ENCODE measurements around the gene HOXA11.

Gene HOXA11

GRCh38 chr7:27212497-27213432, 27.7 kb upstream of the HOXA11 start:
- H3K4me3 ChIP-seq (ENCODE audit: low read length), result no peak overlapping the region
- TF ChIP-seq ZNF274 (IDR thresholded peaks at IDR 0.05; ENCODE audit: low read depth, low read length), result no peak

- TF ChIP-seq ZNF274 (IDR thresholded peaks at IDR 0.05; ENCODE audit: low read depth, low read length), result no peak
- H3K4me3 ChIP-seq (ENCODE audit: low read length), result no peak overlapping the region
Measured at GRCh38 chr7:27211764-27212204, 26.8 kb upstream of the HOXA11 start.

GRCh38 chr7:27211084-27211446, 26.0 kb upstream of the HOXA11 start:
- no peak overlapping the region for H3K4me3 ChIP-seq (ENCODE audit: low read length)
- no peak for TF ChIP-seq ZNF274 (IDR thresholded peaks at IDR 0.05; ENCODE audit: low read depth, low read length)

- no peak for TF ChIP-seq ZNF274 (IDR thresholded peaks at IDR 0.05; ENCODE audit: low read depth, low read length)
- no peak overlapping the region for H3K4me3 ChIP-seq (ENCODE audit: low read length)
Measured at GRCh38 chr7:27210441-27211083, 25.5 kb upstream of the HOXA11 start.

- no peak overlapping the region for H3K4me3 ChIP-seq (ENCODE audit: low read length)
- no peak for TF ChIP-seq ZNF274 (IDR thresholded peaks at IDR 0.05; ENCODE audit: low read depth, low read length)
Measured at GRCh38 chr7:27209933-27210440, 25.0 kb upstream of the HOXA11 start.

DNA sequence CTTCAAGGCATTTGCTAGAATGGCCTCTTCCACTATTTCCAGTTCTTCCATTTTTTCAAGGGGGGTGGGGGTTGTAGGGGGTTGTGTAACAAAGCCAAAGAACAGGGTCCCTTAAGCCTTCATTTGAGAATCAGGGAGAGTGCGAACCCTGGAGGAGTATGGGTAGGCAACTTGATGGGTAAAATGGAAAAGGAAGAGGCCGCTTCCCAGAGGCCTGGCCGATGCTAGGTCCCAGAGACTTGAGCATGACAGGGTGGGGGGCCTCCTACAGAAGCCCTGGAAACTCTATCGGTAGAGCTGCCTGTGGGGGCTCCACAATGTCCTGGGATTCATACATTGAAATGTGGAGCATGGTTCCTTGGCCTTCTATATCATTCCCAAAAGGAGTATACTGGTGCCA, 24.0 kb upstream of the HOXA11 start:
- no peak for TF ChIP-seq ZNF274 (IDR thresholded peaks at IDR 0.05; ENCODE audit: low read depth, low read length)
- no peak overlapping the region for H3K4me3 ChIP-seq (ENCODE audit: low read length)

DNA sequence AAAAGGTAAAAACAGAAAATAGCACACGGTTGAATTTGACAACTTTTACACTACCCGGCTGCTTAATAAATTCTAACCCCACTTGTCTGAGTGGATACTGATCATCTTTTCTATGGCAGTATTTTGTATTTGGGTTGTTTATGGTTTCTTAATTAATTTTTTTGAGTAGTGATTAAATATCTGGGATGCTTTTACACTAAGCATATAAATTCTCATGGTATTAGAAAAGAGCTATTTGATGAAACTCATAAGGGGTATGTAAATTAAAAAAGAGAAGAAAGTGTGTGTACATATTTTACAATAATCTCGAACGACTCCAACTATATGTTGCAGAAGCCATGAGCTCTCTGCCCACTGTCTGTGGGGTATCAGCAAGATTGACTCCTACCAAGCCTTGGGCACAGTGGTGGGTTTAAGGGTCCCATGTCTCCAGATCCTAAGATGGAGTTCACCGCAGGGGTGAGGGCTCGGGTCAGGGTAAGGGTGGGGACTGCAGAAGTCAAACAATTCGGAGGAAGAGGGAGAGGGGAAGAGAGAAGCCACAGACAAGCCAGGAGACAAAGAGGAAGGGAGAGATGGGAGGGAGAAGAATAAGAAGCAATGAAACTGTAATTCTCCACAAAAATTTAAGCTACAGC, 22.4 kb upstream of the HOXA11 start:
- TF ChIP-seq ZNF274 (IDR thresholded peaks at IDR 0.05; ENCODE audit: low read depth, low read length), result no peak
- no peak overlapping the region for H3K4me3 ChIP-seq (ENCODE audit: low read length)

DNA sequence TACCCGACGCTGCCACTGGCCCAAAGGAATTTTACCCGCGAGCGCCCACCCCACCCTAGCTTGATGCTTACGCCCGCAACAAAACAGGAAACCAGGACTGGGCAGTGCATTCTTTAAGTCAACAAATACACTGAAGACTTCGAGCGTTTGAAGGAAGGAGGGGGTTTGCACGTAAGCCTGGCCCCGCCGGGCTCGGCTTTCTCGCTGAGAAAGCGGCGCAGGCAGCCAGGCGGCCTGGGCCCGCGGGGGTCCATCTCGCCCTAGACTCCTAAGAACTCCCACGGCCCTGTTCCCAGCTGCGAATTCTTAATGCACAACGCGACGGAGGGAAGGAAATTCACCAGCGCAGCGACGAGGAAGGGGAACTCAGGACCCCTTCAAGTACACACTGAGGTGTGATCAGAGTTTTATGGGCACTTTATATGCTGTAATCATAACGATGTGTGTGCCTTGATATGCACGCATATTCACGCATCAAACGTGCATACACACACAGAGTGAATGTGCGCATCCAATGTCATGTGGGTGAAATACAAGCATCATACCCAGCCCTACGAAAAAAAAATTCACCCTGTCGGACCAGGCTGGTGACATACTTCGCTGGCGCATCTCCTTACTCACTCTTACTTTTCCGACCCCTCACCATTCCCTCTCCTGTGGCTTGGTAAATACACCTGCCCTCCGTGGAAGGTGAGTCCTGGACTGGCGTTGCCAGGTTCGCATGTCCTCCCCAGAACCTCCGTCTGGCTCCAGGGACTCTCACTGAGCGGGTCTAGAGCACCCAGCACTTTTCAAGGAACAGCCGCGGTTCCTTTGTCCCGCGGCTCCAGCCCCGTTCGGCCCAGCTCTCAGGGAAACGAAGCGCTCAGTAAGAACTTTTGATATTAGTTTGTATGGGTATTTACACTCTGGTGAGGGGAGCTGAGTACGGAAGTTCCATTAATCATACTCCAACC, 20.6 kb upstream of the HOXA11 start:
- H3K4me3 ChIP-seq (ENCODE audit: low read length), result no peak overlapping the region
- TF ChIP-seq ZNF274 (IDR thresholded peaks at IDR 0.05; ENCODE audit: low read depth, low read length), result no peak

DNA sequence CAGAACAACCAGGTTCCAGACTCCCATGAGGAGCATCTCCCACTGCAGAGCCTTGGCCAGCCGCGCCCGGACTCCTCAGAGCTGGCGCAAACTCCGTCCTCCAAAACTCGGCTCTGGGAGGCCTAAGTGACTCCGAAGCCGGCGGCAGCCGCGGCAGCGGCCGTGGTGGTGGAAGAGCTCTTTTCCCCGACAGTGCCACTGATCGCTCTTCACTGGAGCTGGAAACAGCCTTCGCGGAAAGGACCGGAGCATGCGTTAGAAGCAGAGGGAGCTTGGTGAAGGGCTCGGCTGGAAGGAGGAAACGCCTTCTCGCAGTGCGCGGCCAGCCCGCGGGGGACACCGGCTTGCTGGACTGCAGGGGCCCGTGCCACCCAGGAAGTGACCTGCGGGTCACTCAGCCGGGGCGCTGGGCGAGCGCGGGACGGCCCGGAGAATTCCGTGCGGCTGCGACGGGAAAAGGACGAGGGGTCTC, 19.9 kb upstream of the HOXA11 start:
- no peak for TF ChIP-seq ZNF274 (IDR thresholded peaks at IDR 0.05; ENCODE audit: low read depth, low read length)
- no peak overlapping the region for H3K4me3 ChIP-seq (ENCODE audit: low read length)

GRCh38 chr7:27203964-27204594, 19.0 kb upstream of the HOXA11 start:
- TF ChIP-seq ZNF274 (IDR thresholded peaks at IDR 0.05; ENCODE audit: low read depth, low read length), result no peak
- no peak overlapping the region for H3K4me3 ChIP-seq (ENCODE audit: low read length)

DNA sequence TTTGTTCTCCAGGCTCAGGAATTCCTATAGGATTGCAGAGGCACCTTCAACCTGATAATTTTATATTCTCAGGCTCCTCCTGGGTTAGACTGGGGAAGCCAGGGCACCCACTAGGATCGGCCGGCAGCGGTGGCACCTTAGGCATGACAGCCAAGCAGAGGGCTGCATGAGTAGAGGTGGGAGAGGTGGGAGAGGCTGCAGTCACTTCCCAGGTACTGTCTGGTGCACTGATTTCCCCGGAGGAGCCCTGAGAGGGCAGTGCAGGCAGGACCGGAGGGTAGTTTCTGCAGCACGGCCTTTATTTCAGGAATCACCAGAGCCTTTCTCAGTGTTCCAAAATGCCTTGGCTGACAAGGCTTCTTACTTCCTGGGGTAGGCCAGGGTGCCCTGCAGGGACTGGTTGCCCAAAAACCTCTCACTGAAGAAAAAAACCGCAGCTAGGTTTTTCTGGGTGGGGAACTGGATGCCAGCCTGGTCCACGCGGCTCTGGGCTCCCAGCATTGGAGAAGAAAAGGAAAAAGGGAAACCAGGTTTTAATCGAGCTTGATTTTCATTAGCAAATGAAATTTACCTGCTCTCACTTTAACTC, 18.4 kb upstream of the HOXA11 start:
- H3K4me3 ChIP-seq (ENCODE audit: low read length), result no peak overlapping the region
- TF ChIP-seq ZNF274 (IDR thresholded peaks at IDR 0.05; ENCODE audit: low read depth, low read length), result no peak

DNA sequence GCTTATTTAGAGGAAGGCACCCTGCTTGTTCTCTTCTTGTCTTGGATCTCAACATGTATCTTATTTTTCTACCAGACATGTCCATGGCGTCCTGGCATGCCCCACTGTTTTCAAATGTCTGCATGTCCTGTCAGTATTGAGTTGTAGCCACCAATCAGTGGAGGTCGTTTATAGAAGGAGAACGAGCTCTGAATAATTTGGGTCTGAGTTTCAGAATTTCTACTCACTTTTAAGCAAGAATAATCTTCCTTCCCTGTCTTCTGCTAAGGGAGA, 17.8 kb upstream of the HOXA11 start:
- TF ChIP-seq ZNF274 (IDR thresholded peaks at IDR 0.05; ENCODE audit: low read depth, low read length), result no peak

More for the DNA sequence above, 17.8 kb upstream of the HOXA11 start:
- no peak overlapping the region for H3K4me3 ChIP-seq (ENCODE audit: low read length)
